GM13976 (cell line): ENCODE measurements around the gene ACSL6.

Experiments
- DNase-seq: peaks from one replicate; pipeline ENCODE4 v3.0.0; 2012; ENCODE audit warnings: low spot score
- CTCF ChIP-seq: IDR thresholded peaks from 2 replicates; pipeline ENCODE4 v1.5.1; 2012; ENCODE audit warnings: borderline replicate concordance, mild to moderate bottlenecking; ENCODE audit not compliant: insufficient read depth; ENCODE audit errors: extremely low read depth, missing control alignments, control extremely low read depth
- in situ Hi-C: fragments of 300-500 bp; cut with MboI; formaldehyde crosslinking; loops from one replicate; pipeline ENCODE4 v1.12.0; 2022; ENCODE audit warnings: low sequenced_read_pairs, mixed read lengths, inconsistent platforms; ENCODE audit not compliant: unreplicated experiment

The ACSL6 gene

GRCh38 chr5:131991593-131992324 lies 19.7 kb downstream of the ACSL6 start:
- no peak for TF ChIP-seq CTCF
- in situ Hi-C loops = no loop called here
- DNase-seq = no peak

- in situ Hi-C loops = no loop called here
- no peak for TF ChIP-seq CTCF
- DNase-seq = no peak
Measured at GRCh38 chr5:131990716-131991115, 20.7 kb downstream of the ACSL6 start.

- in situ Hi-C loops = no loop called here
- DNase-seq = no peak
- no peak for TF ChIP-seq CTCF
Measured at GRCh38 chr5:131988601-131989000, 22.9 kb downstream of the ACSL6 start.

- DNase-seq = no peak
- no peak for TF ChIP-seq CTCF
- in situ Hi-C loops = no loop called here
Measured at GRCh38 chr5:131987251-131987650, 24.2 kb downstream of the ACSL6 start.

GRCh38 chr5:131986161-131986912 lies 25.1 kb downstream of the ACSL6 start:
- TF ChIP-seq CTCF = no peak
- DNase-seq = no peak
- in situ Hi-C loops = no loop called here

GRCh38 chr5:131984956-131985665 lies 26.3 kb downstream of the ACSL6 start:
- in situ Hi-C loops = no loop called here
- no peak for DNase-seq
- no peak for TF ChIP-seq CTCF
